ENCODE data around the gene DTNBP1. TPM values are rescaled to one million over a fixed set of nuclear protein-coding genes. Genes with fewer than 3 reads are reported as not detected.

The DTNBP1 gene
- total and polyA plus RNA-seq, 2 donors (not counting 3 experiments of a cell fraction or from before 2014, with no cell fraction given) = 24.3 to 28.9 TPM

DNA sequence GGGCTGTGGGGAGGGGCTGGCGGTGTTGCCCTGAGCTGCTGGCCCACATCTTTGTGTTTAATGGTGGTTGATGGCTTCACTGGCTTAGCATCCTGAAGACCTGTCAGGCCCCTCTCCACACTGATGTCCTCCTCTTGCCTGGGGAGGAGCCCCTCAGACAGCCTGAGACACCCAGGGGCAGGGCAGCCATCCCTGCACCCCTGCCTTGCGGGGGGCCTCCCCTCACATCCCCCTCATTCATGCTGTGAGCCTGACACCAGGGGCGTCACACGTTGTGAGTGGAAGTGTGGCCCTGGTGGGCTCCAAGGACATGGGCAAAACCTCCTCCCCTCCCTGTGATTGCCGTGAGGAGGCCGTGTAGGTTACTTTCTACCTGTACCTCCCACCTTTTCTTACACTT lies 152.7 kb downstream of the DTNBP1 start:
- Histone ChIP-seq H3K4me2 (ENCODE audit: insufficient read depth, low read length) (no peak overlapping the region), H3K4me3 (replicated peaks in 1 of 3; ENCODE audit: insufficient read depth in 1 of 3, low read depth in 1 of 3, low read length in 3 of 3) (no peak overlapping the region), H3K27ac (ENCODE audit: insufficient read depth, low read depth, low read length) (no peak overlapping the region), H3K36me3 (ENCODE audit: control insufficient read depth in 2 of 2, extremely low read depth in 1 of 2, insufficient read depth in 2 of 2, low read length in 2 of 2) (peaks cover 0 to 7% of the 10 kb centered on the region in 2 experiments), H2AFZ (ENCODE audit: low read depth, low read length) (no peak overlapping the region), H3K79me2 (ENCODE audit: control insufficient read depth, insufficient read depth, low read length) (no peaks in the 10 kb centered on the region), H4K20me1 (replicated peaks; ENCODE audit: control insufficient read depth, extremely low read depth, insufficient read depth, low read length) (no peaks in the 10 kb centered on the region), H3K9ac (replicated peaks; ENCODE audit: extremely low read depth, insufficient read depth, low read length) (no peak overlapping the region), H3K9me3 (replicated peaks; ENCODE audit: control insufficient read depth, insufficient read depth, low read length) (no peaks in the 10 kb centered on the region), H3K9me1 (replicated peaks; ENCODE audit: control insufficient read depth, extremely low read depth, insufficient read depth, low read length) (no peaks in the 10 kb centered on the region), H3K27me3 (ENCODE audit: control insufficient read depth in 2 of 2, insufficient read depth in 2 of 2, low read length in 2 of 2) (no peaks in the 10 kb centered on the region), H3K4me1 (ENCODE audit: control insufficient read depth, extremely low read depth, insufficient read depth, low read length) (peaks cover 6% of the 10 kb centered on the region)
- no peak for FAIRE-seq
- intact Hi-C loops (cut with micrococcal nuclease) = no loop called here
- dilution Hi-C loops (cut with MboI; ENCODE audit: extremely low pct_ligation_motif_present, low sequenced_read_pairs) = no loop called here
- CTCF ChIA-PET = no interaction called here
- no peak for DNase-seq (ENCODE audit: low read depth, low spot score)
- TF ChIP-seq MYC (IDR thresholded peaks at IDR 0.05; ENCODE audit: low read depth, low read length) (no peak), POLR2AphosphoS5 (IDR thresholded peaks at IDR 0.05; ENCODE audit: insufficient read depth, low read depth, low read length) (no peak), EZH2 (IDR thresholded peaks at IDR 0.05; ENCODE audit: borderline replicate concordance, low read depth, low read length, severe bottlenecking) (no peak), JUN (IDR thresholded peaks at IDR 0.05; ENCODE audit: borderline replicate concordance, insufficient read depth, insufficient read length, low read depth) (no peak), POLR2A (IDR thresholded peaks at IDR 0.05; ENCODE audit: low read depth, low read length) (no peak), GATA2 (IDR thresholded peaks at IDR 0.05; ENCODE audit: insufficient read depth, insufficient read length, low read depth, low read length) (no peak), FOS (IDR thresholded peaks at IDR 0.05; ENCODE audit: borderline replicate concordance, insufficient read depth, low read length) (no peak)
- TF ChIP-seq, protein P1, sequence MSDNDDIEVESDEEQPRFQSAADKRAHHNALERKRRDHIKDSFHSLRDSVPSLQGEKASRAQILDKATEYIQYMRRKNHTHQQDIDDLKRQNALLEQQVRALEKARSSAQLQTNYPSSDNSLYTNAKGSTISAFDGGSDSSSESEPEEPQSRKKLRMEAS (IDR thresholded peaks at IDR 0.05; ENCODE audit: insufficient read depth, insufficient read length) = no peak
- TF ChIP-seq, protein P2, sequence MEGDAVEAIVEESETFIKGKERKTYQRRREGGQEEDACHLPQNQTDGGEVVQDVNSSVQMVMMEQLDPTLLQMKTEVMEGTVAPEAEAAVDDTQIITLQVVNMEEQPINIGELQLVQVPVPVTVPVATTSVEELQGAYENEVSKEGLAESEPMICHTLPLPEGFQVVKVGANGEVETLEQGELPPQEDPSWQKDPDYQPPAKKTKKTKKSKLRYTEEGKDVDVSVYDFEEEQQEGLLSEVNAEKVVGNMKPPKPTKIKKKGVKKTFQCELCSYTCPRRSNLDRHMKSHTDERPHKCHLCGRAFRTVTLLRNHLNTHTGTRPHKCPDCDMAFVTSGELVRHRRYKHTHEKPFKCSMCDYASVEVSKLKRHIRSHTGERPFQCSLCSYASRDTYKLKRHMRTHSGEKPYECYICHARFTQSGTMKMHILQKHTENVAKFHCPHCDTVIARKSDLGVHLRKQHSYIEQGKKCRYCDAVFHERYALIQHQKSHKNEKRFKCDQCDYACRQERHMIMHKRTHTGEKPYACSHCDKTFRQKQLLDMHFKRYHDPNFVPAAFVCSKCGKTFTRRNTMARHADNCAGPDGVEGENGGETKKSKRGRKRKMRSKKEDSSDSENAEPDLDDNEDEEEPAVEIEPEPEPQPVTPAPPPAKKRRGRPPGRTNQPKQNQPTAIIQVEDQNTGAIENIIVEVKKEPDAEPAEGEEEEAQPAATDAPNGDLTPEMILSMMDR (IDR thresholded peaks at IDR 0.05; ENCODE audit: extremely low read depth in 1 of 2, insufficient read depth in 1 of 2, low read depth in 1 of 2, low read length in 2 of 2) = no peak
- POLR2A ChIA-PET = no interaction called here
- BruUV-seq (replicated peaks) = no TSS peak
